Stimulated activated CD8-positive, alpha-beta memory T cell treated with anti-CD3 and anti-CD28 coated beads, Interleukin-7, amount 100 ng/mL, for 1 hour (primary cell): Measurements from ENCODE around the gene CCDC187.
"Not testable (repeated sequence)": the region's sequence is repeated elsewhere in the genome, so short reads cannot be mapped to it uniquely, and the experiment has no call there.

Experiments
- DNase-seq, 2 donors: peaks; one replicate each; pipeline ENCODE4 v3.0.0-alpha.2; 2020; ENCODE audit warnings: low read depth in 2 of 2

The CCDC187 gene

DNA sequence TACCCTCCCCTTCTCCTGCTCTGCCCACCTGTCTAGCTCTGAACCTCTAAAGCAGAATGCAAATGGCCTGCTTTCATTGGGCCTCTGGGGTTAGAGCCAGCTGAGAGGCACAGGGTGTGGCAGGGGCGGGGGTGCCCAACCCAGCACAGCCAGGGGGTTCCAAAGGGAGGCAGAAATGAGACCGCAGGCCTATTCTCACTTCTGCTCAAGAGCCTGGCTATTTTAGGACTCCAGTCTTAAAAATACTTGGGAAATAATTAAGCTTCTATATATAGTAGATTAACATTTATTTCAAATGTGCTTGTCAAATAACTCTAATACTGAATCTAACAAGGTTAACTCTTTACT, 63.9 kb downstream of the CCDC187 start:
- no peak for DNase-seq

GRCh38 chr9:136239135-136239982, 64.5 kb downstream of the CCDC187 start:
- DNase-seq = no peak

GRCh38 chr9:136238342-136238732, 65.6 kb downstream of the CCDC187 start:
- no peak for DNase-seq

DNA sequence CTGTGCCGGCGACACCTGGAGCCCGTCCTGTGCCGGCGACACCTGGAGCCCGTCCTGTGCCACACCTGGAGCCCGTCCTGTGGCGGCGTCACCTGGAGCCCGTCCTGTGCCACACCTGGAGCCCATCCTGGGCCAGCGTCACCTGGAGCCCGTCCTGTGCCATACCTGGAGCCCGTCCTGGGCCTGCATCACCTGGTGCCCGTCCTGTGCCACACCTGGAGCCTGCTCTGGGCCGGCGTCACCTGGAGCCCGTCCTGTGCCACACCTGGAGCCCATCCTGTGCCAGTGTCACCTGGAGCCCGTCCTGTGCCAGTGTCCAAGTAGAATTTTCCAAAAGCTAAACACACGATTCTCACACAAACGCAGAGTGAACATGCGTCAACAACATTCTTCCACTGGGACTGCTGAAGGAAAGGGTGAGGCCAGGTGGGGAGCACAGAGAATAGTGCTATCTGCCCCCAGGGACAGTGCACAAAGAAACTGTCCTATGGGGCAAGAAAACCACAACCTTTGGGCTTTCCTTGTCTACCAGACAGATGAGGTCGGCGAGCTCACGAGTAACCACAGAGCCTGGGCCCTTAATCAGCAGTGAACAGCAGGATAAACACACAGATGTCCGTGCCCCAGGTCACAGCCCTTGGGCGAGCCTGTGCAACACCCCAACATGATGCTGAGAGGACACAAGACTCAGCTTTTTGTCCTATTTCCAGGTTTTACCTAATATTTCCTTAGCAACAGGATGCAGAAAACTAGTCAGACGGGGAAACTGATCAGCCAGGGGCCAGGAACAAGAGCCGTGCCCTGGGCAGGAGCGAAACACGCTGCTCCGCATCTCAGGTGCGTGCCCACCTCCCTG, 66.2 kb downstream of the CCDC187 start:
- DNase-seq = no peak

DNA sequence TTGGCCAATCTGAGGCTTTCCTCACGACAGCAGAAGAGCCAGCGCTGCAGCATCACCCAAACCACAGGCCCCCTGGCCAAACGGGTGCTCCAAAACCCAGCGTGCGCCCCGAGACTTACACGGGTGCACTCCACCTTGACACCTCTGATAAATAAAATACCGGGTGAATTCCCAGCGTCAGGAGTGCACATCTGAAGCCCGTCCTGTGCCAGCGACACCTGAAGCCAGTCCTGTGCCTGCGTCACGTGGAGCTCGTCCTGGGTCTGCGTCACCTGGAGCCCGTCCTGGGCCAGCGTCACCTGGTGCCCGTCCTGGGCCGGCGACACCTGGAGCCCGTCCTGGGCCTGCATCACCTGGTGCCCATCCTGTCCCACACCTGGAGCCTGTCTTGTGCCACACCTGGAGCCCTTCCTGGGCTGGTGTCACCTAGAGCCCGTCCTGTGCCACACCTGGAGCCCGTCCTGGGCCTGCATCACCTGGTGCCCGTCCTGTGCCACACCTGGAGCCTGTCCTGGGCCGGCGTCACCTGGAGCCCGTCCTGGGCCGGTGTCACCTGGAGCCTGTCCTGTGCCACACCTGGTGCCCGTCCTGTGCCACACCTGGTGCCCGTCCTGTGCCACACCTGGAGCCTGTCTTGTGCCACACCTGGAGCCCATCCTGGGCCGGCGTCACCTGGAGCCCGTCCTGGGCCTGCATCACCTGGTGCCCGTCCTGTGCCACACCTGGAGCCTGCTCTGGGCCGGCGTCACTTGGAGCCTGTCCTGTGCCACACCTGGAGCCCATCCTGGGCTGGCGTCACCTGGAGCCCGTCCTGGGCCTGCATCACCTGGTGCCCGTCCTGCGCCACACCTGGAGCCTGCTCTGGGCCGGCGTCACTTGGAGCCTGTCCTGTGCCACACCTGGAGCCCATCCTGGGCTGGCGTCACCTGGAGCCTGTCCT, 67.2 kb downstream of the CCDC187 start:
- DNase-seq = not testable (repeated sequence)

- DNase-seq = no peak
Measured at GRCh38 chr9:136235709-136236455, 68.0 kb downstream of the CCDC187 start.

DNA sequence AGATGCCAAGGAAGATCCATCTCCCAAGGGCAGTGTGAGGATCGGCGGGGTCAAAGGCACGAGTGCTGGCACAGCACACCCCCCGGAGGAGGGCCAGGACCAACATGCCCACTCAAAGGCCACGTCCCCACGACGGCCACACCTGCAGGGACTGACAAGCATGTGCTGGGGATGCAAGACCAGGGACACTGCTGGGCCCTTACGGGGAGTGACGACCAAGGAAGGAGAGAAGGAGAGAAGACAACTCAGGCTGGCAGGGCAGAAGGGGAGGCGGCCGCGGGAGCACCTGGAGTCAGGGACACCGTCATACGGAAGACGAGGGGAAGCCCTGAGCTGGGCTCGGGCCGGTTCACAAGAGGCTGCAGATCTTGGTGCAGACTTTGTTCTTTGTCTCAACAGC, 68.7 kb downstream of the CCDC187 start:
- DNase-seq = no peak

- no peak for DNase-seq
Measured at GRCh38 chr9:136234597-136234996, 69.3 kb downstream of the CCDC187 start.

GRCh38 chr9:136233868-136234267, 70.0 kb downstream of the CCDC187 start:
- no peak for DNase-seq

GRCh38 chr9:136233411-136233810, 70.5 kb downstream of the CCDC187 start:
- no peak for DNase-seq

DNA sequence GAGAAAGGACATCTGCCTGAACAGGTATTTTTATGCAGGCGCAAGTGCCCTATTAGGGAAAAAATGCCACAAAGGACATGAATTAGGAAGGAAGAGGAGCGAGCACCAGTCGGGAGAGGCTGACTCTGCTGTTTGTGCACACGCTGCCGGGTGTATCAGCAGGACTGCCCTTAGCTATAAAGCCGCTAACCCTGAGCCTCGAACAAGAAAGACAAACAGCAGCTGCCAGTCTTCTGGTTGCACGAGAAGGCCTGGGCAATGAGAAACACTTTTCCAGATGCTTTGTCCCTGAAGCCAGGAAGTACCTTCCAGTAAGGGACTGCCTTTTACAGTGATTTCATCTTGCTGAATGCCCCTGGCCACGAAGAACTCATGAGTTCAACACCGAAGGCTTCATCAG, 70.9 kb downstream of the CCDC187 start:
- DNase-seq = no peak

GRCh38 chr9:136231478-136232297, 72.2 kb downstream of the CCDC187 start:
- no peak for DNase-seq

DNA sequence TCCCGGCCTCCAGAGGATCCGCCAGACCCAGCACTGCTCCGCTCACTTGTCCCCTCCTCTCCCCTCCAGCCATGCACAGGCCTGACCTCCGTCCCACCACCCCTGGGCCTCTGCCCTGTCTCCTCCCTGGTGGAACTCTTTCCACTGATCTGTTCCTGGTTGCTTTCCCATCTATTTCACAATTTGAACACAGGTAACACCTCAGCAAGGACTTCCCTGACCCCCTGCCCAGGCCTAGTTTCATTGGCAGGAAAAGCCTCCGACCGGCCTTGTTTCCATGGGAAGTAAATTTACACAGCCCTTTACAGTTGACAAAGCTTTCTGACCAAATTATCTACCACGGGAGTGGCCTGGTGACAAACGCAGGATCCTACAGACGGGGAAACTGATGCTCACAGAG, 73.1 kb downstream of the CCDC187 start:
- DNase-seq = no peak

DNA sequence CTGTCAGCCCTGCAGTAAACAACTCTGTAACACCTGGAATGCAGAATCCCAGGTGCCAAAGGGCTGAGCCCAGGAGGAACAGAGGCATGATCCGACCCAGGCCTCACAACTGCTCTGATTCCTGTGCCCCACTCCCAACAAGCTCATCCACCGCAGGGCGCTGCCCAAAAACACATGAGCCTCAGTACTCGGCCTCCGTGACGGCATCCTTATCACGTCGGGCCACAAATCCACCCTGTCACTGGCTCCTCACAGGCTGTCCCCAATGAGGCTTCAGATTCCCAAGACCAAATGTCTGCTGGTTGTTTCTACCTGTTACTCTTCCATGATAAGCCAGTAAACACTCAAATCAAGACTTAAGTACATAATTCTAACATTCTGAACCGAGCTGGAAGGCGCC, 73.5 kb downstream of the CCDC187 start:
- no peak for DNase-seq

DNA sequence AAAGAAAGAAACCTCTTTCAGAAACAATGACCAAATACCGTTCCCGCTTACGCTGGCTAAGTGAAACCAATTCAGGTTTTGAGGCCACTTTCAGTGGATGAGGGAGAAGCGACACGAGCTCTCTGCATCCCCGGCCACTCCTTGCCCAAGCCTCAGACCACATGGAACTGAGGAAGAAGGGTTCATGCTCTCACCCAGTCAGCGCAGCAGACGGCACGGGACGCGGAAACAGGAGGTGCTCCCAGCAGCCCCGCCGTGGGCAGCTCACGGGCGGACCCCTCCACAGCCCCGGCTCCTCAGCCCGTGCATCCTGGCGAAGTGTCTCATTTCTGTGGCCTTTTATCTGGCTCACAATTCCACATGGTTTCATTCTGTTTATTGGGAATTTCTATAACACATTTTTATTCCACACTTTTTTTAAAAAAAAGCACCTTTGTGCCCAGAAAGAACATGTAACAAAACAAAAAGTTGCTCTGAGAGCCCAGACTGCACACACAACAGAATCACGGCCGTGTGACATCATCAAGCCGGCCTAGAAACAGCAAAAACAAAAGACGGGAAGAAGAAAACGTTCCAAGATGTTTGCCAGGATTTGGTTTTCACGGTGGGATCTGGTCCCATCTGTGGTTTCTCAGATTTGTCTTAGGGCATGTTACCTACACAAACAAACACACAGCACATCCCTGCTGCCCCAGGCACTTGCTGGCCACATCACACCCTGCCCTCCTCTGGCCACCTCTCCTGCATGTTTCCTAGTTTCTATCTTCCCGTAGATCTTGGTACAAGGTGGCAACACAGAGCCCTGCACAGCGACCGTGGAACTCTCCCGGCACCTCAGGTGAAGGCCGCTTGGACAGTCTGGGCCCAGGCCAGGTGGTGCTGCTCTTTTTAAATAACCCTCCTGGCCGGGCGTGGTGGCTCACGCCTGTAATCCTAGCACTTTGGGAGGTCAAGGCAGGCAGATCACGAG, 74.5 kb downstream of the CCDC187 start:
- DNase-seq = no peak

- no peak for DNase-seq
Measured at GRCh38 chr9:136228107-136228875, 75.6 kb downstream of the CCDC187 start.

DNA sequence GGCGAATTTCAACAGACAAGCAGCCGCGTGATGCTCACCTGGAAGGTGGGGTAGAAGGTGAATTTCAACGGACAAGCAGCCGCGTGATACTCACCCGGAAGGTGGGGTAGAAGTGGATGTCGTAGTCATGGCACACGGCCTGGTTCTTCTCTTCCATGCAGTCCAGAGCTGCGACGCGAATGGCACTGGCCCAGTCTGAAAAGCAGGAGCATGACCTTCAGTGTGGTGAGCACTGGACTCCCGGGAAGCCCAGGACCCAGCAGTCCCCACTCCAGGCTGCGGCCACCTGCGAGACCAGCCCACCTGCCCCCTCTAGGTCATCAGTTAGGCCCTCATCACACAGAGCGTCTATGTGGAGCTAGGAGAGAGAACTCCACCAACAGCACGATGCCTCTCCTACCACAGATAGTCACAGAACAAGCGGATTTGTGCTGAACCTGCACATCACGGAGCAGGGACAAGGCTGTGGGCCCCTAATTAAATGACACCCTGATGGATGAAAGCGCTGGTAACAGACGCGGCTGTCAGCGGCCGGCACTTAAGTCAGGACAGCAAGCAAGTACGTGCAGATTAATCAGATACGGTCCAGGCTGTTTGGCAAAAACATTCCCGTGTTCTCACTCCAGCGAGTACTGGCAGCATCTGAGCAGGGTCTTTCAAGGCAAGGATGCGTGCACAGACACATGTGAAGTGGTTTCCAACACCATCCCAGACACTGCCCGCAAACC, 77.0 kb downstream of the CCDC187 start:
- DNase-seq = no peak
